GM18861 (cell line): Measurements from ENCODE around the gene POTEF.
"Not testable (repeated sequence)": the region's sequence is repeated elsewhere in the genome, so short reads cannot be mapped to it uniquely, and the experiment has no call there.

Experiments
- ATAC-seq: cut with Tn5 transposase; IDR thresholded peaks from one replicate; pipeline ENCODE4 v1.9.1; 2021; ENCODE audit not compliant: unreplicated experiment

POTEF gene

DNA sequence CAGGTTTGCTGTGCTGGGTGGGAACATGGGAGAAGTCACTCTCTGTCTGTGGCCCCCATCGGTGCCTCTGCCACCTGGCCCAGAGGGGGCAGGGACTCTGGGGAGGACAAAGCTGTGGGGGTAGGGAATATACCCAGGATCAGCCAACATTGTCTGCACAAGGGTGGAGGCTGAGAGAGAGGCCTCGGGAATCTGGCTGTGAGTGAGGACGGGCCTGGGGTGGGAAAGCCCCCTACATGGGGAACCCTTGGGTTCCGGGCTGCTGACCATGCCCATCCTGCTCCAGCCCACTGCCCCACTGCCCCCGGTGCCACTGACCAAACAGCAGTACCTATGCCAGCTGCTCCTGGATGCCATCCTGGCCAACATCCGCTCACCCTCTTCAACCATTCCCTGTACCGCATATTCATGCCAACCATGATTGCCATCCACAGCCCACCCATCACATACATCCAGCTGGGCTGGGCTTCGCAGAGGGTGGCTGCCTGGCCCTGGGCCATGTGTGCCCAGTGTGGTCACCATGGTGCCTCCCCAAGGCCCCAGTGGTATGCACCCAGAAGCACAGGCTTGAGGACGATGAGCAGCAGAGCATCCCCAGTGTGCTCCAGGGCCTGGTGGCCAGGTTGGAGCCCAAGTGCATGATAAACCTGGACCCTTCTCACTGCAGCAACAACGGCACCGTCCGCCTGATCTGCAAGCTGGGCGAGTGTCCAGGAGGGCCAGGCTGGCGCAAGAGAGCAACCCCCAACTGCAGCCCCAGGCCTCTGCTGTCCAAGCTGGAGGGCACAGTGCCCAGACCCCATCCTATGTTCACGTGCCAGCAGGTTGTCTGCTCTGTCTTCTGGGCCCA lies 6.9 kb upstream of the POTEF start:
- no peak for ATAC-seq

DNA sequence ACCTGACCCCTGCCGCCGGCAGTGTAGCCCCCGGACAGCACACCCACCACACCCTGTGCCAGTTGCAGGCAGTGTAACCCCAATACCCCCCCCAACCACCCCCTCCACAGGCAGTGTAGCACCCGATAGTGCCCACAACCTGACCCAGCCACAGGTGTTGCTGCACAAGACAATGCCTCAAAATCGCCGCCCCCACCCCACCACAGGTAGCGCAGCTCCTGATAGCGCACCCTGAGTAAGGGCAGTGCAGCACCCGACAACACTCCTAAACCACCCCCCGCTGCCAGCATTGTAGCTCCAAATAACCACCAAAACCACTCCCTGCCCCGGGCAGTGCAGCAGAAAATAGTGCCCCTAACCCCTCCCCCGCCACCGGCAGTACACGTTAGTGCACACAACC lies 558 bp downstream of the POTEF start:
- not testable (repeated sequence) for ATAC-seq

DNA sequence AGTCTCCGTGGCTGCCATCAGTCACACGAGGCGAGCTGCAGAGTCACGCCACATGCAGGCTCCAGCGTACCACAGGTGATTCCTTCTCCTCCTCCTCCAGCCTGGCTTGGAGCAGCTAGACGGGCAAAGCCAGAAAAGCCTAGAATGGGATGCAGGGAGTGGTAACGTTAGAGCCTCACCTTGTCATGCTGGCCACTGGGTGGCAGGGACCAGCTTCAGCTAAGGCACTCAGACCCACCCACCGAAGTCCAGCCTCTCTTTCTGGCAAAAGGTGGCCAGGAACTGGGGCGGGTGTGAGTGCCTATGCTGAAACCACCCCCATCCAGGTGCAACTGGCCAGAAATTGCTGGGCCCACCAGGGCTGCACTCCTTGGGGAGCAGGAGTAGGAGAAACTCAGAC lies 1.3 kb downstream of the POTEF start:
- ATAC-seq, result not testable (repeated sequence)

DNA sequence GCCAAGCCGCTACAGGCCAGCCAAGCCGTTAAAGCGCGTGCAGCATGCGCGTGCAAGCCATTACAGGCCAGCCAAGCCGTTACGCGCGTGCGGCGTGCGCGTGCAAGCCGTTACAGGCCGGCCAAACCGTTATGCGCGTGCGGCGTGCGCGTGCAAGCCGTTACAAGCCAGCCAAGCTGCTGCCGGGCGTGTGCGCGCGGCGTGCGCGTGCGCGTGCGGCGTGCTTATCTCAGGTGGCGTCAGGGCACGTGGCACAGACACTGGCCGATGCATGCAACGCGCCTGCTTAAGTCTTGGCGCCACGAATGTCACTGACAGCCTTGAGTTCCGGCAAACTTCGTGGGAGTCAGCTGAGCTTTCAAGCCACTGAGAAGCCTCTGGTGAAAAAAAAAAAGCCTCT lies 8.1 kb downstream of the POTEF start:
- not testable (repeated sequence) for ATAC-seq

DNA sequence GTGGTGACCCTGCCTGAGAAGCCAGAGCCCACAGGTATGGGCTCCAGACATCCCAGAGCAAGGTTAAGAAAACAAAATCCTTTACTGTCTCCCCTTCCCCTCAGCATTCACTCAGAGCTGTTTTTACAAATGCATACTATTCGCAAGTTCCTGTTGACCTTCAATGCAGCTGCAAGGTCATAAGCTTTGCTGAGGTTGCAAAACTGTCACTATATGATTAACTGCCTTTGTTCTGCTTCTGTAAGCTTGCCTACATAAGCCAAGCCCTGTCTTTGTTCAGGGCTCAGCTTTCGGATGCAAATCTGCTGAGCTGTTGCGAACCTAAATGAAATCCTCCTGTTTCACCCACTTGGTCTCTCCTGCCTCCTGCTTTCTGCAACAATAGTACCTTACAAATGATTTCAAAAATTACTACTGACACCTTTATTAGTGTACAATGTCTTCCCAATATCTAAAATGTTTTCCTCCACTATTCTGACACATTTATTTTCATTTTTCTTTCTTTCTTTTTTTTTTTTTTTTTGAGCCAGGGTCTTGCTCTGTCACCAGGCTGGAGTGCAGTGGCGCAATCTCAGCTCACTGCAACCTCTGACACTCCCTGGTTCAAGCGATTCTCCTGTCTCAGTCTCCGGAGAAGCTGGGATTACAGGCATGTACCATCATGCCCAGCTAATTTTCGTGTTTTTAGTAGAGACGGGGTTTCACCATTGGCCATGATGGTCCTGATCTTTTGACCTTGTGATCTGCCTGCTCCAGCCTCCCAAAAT lies 26.2 kb downstream of the POTEF start:
- not testable (repeated sequence) for ATAC-seq

DNA sequence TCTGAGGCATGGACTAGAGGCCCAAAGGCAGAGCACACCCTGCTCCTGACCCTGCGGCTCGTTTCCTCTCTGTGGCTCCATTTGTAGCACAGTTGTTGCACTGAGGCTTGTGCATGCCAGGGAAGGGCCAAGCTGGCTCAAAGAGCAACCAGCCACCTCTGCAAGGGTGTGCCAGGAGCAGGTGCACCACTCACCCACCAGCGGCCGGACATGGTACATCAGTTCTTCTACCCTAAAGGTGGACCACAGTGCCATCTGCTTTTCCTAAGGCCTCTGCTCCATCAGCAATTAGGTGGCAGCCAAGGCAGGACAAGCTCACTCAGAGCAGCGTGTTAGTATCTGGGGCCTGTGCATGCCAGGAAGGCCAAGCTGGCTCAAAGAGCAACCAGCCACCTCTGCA lies 66.4 kb downstream of the POTEF start:
- not testable (repeated sequence) for ATAC-seq

DNA sequence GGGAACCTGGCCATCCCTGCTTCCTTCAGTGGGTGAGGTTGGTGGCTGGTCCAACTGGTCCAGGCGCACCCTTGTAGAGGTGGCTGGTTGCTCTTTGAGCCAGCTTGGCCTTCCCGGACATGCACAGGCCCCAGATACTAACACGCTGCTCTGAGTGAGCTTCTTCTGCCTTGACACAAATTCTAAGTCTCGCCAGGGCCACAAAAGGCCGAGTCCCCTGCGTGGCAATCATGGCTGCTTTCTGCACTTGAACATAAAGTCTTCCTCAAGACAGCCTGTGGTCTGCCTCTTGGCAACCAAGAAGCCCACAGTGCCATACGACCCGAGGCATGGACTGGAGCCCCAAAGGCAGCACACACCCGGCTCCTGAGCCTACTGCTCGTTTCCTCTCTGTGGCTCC lies 69.0 kb downstream of the POTEF start:
- not testable (repeated sequence) for ATAC-seq

DNA sequence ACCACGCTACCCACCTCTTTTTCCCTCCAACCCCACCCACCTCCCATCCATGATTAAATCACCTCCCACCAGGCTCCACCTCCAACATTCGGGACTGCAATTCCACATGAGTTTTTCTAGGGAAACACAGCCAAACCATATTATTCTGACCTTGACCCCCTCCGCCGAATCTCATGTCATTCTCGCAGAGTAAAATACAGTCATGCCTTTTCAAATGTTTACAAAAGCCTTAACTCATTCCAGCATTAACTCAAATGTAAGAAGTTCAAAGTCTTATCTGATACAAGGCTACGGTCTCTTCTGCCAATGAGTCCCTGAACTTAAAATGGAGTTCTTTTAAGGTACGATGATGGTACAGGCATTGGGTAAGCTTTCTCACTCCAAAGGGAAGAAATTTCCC lies 72.7 kb downstream of the POTEF start:
- not testable (repeated sequence) for ATAC-seq

DNA sequence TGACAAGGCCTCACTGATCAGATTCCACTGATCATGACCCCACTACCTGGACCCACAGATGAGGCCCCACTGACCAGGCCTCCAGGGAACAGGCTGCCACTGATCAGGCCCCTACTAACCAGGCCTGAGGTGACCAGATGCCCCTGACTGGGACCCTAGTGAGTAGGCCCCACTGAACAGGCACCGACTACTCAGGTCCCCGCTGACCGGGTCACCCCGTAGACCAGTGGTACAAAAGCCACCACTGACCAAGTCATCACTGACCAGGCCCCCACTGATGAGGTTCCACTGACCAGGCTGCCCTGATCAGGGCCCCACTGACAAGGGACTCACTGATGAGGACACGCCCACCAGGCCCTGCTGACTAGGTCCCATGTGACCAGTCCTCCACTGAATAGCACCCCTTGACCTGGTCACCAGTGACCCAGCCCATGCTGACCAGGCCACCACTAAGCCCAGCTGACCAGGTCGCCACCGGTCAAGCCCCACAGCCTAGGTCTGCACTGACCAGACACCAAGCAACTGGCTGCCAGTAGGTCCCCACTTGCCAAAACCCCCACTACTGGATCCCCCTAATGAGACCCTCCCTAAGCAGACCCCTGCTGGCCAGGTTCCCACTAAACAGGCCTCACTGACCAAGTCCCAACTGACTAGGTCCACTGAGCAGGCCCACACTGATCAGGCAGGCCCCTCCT lies 75.7 kb downstream of the POTEF start:
- ATAC-seq, result not testable (repeated sequence)

DNA sequence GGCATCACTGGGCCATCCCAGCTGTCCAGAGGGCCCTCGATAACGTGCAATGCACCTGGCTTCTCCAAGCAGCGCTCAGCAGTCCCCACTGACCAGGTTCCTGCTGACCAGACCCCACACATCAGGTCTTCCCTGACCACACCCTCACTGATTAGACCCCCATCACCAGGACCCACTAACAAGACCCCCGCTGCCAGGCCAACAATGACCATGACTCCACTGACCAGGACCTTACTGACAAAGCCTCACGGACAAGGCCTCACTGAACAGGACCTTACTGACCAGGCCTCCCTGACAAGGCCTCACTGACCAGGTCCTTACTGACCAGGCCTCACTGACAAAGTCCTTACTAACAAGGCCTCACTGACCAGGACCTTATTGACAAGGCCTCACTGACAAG lies 76.6 kb downstream of the POTEF start:
- ATAC-seq, result not testable (repeated sequence)

DNA sequence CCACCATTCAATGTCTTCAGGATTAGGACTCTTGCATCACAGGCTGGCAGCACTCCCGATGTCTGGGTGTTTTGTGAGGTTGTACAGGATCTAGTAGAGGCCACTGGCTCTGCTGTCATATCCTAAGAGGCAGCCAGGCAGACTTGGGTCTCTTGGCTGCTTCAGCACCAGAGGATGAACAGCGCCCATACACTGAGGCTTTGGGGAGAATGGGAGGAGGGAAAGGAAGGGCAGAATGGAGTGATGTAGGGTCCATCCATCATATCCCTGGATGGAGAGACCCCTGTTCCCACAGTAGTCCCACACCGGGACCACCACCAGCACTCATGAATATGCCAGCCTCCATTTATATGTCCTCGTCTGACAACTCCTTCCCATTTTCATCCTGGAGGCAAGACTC lies 80.6 kb downstream of the POTEF start:
- not testable (repeated sequence) for ATAC-seq

DNA sequence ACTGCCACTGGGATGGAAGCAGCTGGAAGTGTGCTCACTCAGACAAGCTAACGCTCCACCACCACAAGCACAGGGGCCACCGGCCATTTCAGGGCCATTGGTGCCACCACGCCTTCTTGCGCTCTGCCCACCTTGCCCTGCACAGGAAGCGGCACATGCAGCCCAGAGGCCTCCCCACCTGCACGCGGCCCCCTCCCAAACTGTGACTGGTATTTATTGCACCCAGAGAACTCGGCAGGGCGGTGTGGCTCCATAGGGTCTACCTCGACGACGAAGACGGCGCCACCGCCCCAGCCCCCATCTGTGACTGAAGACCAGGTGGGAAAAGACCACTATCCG lies 90.8 kb downstream of the POTEF start:
- ATAC-seq, result not testable (repeated sequence)

DNA sequence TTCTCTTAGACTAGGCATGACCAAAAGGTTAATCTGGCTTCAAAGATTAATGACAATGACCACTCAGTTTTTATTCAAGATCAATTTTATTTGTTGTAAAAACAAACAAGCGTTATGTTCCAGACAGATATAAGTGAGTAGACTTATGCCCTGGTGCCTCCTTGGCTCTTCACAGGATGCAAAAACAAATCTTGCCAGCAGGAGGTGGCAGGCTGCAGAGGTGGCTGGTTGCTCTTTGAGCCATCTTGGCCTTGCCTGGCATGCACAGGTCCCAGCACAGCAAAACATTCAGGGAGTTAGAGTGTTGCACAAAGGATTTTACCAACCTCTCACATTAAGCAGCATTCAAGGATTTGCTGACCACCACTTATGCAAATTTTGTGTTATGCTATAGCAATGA lies 103.1 kb downstream of the POTEF start:
- not testable (repeated sequence) for ATAC-seq
